LNCaP clone FGC (cell line): ENCODE results near the gene SMIM23.

Experiments
- DNase-seq: peaks from one replicate; pipeline ENCODE4 v3.0.0-alpha.2; 2011; ENCODE audit warnings: low read depth
- H3K4me3 ChIP-seq: 2 replicates; pipeline ENCODE4 v1.5.1; 2011; ENCODE audit warnings: mild to moderate bottlenecking, low read depth, low read length, control low read depth
- TF ChIP-seq, protein P1 (sequence below): IDR thresholded peaks from 2 replicates; pipeline ENCODE4 v1.5.1; 2012; ENCODE audit warnings: mild to moderate bottlenecking; ENCODE audit not compliant: control insufficient read depth, insufficient read depth; ENCODE audit errors: extremely low read depth

SMIM23 gene

DNA sequence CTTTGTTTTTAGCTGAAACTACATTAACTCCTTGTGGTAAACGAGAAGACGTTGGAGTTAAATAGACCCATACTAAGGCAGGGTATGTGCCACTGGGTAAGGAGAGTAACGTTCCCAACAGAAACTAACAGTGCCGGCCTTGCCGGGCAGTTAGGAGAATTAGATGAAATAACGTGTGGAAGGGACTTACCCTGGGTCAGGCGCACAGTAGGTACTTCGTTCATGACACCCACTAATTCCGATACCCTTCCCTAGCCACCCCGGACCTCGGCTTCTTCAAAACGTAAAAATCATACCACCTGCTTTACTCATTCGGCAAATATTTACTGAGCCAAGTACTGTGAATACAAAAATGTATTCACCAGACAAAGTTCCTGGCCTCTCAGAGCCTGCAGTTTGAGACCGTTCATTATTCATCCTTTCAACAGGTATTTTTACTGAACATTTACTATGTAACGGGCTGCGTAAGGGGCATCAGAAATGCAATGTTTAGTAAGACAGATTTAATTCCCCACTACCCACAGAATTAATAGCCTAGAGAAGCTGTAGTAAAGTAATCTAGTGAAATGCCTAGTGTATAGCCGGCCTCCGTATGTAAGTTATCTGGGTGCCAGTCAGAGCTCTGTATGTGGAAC is 3.2 kb upstream of the SMIM23 start:
- DNase-seq, result no peak
- TF ChIP-seq, protein P1, sequence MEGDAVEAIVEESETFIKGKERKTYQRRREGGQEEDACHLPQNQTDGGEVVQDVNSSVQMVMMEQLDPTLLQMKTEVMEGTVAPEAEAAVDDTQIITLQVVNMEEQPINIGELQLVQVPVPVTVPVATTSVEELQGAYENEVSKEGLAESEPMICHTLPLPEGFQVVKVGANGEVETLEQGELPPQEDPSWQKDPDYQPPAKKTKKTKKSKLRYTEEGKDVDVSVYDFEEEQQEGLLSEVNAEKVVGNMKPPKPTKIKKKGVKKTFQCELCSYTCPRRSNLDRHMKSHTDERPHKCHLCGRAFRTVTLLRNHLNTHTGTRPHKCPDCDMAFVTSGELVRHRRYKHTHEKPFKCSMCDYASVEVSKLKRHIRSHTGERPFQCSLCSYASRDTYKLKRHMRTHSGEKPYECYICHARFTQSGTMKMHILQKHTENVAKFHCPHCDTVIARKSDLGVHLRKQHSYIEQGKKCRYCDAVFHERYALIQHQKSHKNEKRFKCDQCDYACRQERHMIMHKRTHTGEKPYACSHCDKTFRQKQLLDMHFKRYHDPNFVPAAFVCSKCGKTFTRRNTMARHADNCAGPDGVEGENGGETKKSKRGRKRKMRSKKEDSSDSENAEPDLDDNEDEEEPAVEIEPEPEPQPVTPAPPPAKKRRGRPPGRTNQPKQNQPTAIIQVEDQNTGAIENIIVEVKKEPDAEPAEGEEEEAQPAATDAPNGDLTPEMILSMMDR, result no peak
- no peak overlapping the region for H3K4me3 ChIP-seq

DNA sequence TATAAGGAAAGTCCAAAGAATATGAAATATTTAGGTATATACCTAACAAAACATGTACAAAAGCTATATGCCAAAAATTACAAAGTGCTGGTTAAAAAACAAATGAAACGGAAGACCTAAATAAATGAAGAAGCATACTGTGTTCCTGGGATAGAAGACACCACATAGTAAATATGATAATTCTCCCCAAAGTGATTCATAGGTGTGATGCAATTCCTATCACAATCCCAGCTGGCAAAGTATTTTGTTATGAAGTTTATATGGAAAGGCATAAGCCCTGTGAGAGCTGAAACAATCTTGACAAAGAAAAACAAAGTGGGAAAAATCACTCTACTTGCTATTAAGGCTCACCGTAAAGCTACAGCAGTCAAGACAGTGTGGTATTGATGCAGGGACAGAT is 2.6 kb upstream of the SMIM23 start:
- no peak for DNase-seq
- no peak overlapping the region for H3K4me3 ChIP-seq
- TF ChIP-seq, protein P1, result no peak

DNA sequence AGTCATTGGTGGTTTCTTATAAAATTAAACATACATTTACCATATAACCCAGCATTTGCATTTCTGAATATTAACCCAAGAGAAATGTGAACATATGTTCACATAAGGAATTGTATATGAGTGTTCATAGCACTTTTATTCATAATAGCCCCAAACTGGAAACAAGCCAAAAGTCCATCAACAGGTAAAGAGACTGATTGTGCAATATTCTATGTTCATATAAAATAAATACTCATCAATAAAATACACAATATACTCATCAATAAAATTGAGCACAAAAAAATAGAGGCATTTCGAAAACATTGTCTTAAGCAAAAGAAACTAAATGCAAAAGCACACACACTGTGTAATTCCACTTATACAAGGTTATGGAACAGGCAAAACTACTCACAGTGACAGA is 3.7 kb downstream of the SMIM23 start:
- DNase-seq, result no peak
- H3K4me3 ChIP-seq, result no peak overlapping the region
- TF ChIP-seq, protein P1, result no peak

DNA sequence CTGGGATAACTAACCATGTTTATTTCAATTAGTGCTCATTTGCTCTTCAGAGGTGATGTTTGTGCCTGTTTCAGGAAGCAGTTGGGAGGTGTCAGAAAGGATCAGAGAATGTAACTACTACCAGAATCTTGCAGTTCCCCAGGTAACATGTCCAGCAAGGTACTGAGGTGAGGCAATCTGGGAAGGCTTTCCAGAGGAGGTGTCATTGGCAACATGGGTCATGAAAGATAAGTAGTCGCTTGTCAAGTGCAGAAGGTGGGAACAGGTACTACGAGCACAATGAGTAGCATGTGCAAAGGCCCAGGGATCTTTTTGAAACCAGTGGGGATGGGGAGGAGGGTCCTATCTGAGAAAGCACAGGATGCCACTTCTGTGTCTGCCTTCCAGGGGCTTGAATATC is 4.8 kb downstream of the SMIM23 start:
- DNase-seq, result no peak
- no peak overlapping the region for H3K4me3 ChIP-seq
- TF ChIP-seq, protein P1, result no peak

DNA sequence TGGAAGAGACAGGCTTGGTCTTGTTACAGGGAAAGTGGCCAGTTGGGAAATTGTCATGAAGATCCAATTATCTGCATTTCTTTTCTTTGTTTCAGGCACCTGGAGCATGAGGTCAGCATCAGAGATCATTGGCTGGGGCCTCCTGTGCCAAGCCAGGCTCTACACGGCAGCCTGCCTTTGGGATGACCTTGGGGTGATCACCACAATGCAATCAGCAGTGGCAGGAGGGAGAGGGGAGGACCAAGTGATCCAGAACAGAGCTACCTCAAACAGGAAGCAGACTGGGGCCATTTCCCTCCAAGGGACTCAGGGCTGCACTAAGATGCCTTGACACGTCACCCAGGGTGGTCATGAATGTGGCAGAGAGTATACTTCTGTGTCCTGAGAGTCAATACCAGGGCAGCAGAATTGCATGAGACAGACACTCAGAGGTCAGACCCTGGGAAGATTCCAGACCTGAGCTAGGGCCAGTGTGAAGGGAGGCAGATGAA is 8.9 kb downstream of the SMIM23 start:
- H3K4me3 ChIP-seq, result no peak overlapping the region
- TF ChIP-seq, protein P1, result no peak
- DNase-seq, result no peak

DNA sequence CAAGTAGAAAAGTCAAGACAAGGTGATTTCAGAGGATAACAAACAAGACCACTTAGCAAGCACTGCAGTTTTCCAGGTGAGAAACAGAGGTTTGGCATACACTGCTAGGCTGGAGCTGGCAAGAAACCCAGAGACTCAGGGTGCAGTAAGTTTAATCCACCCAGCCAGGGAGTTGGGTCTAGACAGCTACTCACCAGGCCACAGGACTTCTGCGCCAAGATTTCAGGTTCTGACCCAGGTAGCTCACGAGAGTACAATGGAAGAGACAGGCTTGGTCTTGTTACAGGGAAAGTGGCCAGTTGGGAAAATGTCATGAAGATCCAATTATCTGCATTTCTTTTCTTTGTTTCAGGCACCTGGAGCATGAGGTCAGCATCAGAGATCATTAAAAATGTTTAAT is 9.8 kb downstream of the SMIM23 start:
- DNase-seq, result no peak
- TF ChIP-seq, protein P1, result no peak
- no peak overlapping the region for H3K4me3 ChIP-seq

DNA sequence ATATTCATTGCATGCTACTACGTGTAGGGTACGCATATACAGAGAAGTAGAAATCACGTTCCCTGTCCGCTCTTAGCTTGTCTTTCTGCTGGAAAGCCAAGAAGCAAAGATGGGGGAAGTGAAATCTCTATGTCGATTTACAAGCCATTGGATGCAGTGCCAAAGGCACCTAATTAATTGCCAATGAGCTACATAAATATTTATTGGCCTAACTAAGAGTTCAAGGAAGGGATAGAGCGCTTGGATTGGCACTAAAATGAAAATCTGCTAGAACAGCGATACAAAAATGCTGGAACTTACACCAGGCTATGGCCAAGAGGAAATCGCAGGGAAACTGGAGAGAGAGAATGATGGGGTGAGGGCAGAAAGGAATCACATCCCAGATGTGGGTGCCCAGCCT is 10.8 kb downstream of the SMIM23 start:
- TF ChIP-seq, protein P1, result no peak
- DNase-seq, result no peak

More for the DNA sequence above, 10.8 kb downstream of the SMIM23 start:
- H3K4me3 ChIP-seq, result no peak overlapping the region
